IMR-90 (cell line): ENCODE measurements around the gene PIH1D1. TPM values are rescaled to one million over a fixed set of nuclear protein-coding genes. Genes with fewer than 3 reads are reported as not detected.

Source experiments
- ATAC-seq: fragments of 200-7000 bp; cut with Tn5 transposase; 2 replicates; pipeline ENCODE4 v1.9.1; 2020; ENCODE audit warnings: low read depth, mild to moderate bottlenecking, moderate library complexity
- BruUV-seq: library from RNA; stranded (reverse); fragments of 400-500 nt; replicated peaks from 2 replicates; lab custom pipeline; 2021; lab: Mats Ljungman, UMichigan
- CTCF ChIA-PET: fragments of 300-600 bp; formaldehyde crosslinking; extraction: SDS; loops from one replicate; lab custom pipeline; 2021; ENCODE audit warnings: antibody characterized with exemption; lab: Yijun Ruan, JAX
- POLR2A ChIA-PET: fragments of 300-600 bp; sonication (Branson Sonifier 250); formaldehyde crosslinking; loops from one replicate; lab custom pipeline; 2022; ENCODE audit warnings: antibody characterized with exemption; ENCODE audit not compliant: unreplicated experiment; lab: Charles Lee
- DNase-seq: peaks from one replicate; pipeline ENCODE4 v3.0.0; 2013
- H2AFZ ChIP-seq: replicated peaks from 2 replicates; pipeline ENCODE3; 2013; ENCODE audit warnings: low read length, mild to moderate bottlenecking; ENCODE audit not compliant: poor library complexity
- H2AK5ac ChIP-seq: 2 replicates; pipeline ENCODE4 v1.6.1; 2013; ENCODE audit warnings: low read depth, low read length, inconsistent platforms
- H2AK9ac ChIP-seq: replicated peaks from 2 replicates; pipeline ENCODE3; 2013; ENCODE audit warnings: mild to moderate bottlenecking, low read depth, low read length, moderate library complexity; ENCODE audit not compliant: poor library complexity
- H2BK120ac ChIP-seq: 2 replicates; pipeline ENCODE4 v1.6.1; 2013; ENCODE audit warnings: low read depth, low read length, inconsistent platforms
- H2BK15ac ChIP-seq: 3 replicates; pipeline ENCODE4 v1.6.1; 2013; ENCODE audit warnings: low read depth, low read length, inconsistent platforms
- H2BK20ac ChIP-seq: 2 replicates; pipeline ENCODE4 v1.6.1; 2013; ENCODE audit warnings: low read depth, mild to moderate bottlenecking, inconsistent platforms, low read length, moderate library complexity
- H2BK5ac ChIP-seq: 2 replicates; pipeline ENCODE4 v1.6.1; 2013; ENCODE audit warnings: mild to moderate bottlenecking, low read depth, low read length, inconsistent platforms; ENCODE audit not compliant: poor library complexity, severe bottlenecking
- H3K14ac ChIP-seq: replicated peaks from 2 replicates; pipeline ENCODE4 v1.6.1; 2013; ENCODE audit warnings: low read depth, low read length, inconsistent platforms
- H3K18ac ChIP-seq: 2 replicates; pipeline ENCODE4 v1.6.1; 2013; ENCODE audit warnings: low read depth, low read length, control low read depth
- H3K23ac ChIP-seq: 2 replicates; pipeline ENCODE4 v1.6.1; 2013; ENCODE audit warnings: low read depth, low read length, inconsistent platforms
- H3K27ac ChIP-seq: 2 replicates; pipeline ENCODE4 v1.5.1; 2013; ENCODE audit warnings: mild to moderate bottlenecking, control low read depth, low read length; ENCODE audit not compliant: insufficient read depth
- H3K27me3 ChIP-seq: 2 replicates; pipeline ENCODE4 v1.6.1; 2013; ENCODE audit warnings: low read length; ENCODE audit not compliant: control insufficient read depth, insufficient read depth
- H3K36me3 ChIP-seq: 2 replicates; pipeline ENCODE4 v1.6.1; 2013; ENCODE audit warnings: low read length, mixed read lengths; ENCODE audit not compliant: control insufficient read depth, insufficient read depth
- H3K4ac ChIP-seq: 2 replicates; pipeline ENCODE4 v1.6.1; 2013; ENCODE audit warnings: low read depth, low read length, inconsistent platforms
- H3K4me1 ChIP-seq: 2 replicates; pipeline ENCODE4 v1.6.1; 2013; ENCODE audit warnings: low read length, mixed read lengths; ENCODE audit not compliant: control insufficient read depth, insufficient read depth
- H3K4me2 ChIP-seq: 2 replicates; pipeline ENCODE4 v1.6.1; 2013; ENCODE audit warnings: low read depth, mild to moderate bottlenecking, control low read depth, low read length, moderate library complexity
- H3K4me3 ChIP-seq: 2 replicates; pipeline ENCODE4 v1.5.1; 2013; ENCODE audit warnings: low read depth, mild to moderate bottlenecking, control low read depth, low read length, moderate library complexity; ENCODE audit not compliant: insufficient read depth
- H3K56ac ChIP-seq: 2 replicates; pipeline ENCODE4 v1.6.1; 2013; ENCODE audit warnings: low read length, inconsistent platforms; ENCODE audit not compliant: insufficient read depth; ENCODE audit errors: extremely low read depth
- H3K79me1 ChIP-seq, 2 experiments: 2 replicates each; pipeline ENCODE4 v1.6.1; 2013; ENCODE audit warnings: low read length in 2 of 2, inconsistent platforms in 1 of 2, low read depth in 1 of 2
- H3K9ac ChIP-seq: 2 replicates; pipeline ENCODE4 v1.6.1; 2013; ENCODE audit warnings: low read depth, low read length, control low read depth
- H3K9me1 ChIP-seq: 2 replicates; pipeline ENCODE4 v1.6.1; 2013; ENCODE audit warnings: low read length, inconsistent platforms; ENCODE audit not compliant: insufficient read depth
- H3K9me3 ChIP-seq: 2 replicates; pipeline ENCODE4 v1.6.1; 2013; ENCODE audit warnings: low read length; ENCODE audit not compliant: control insufficient read depth, insufficient read depth
- H4K20me1 ChIP-seq: 2 replicates; pipeline ENCODE4 v1.6.1; 2013; ENCODE audit warnings: low read length, inconsistent platforms; ENCODE audit not compliant: insufficient read depth
- H4K5ac ChIP-seq: 2 replicates; pipeline ENCODE4 v1.6.1; 2013; ENCODE audit warnings: mild to moderate bottlenecking, low read depth, low read length, control low read depth
- H4K8ac ChIP-seq, 2 experiments: 2 replicates each; pipeline ENCODE4 v1.6.1; 2013; ENCODE audit warnings: low read depth in 2 of 2, low read length in 2 of 2, control low read depth in 1 of 2, inconsistent platforms in 1 of 2
- H4K91ac ChIP-seq: 2 replicates; pipeline ENCODE4 v1.6.1; 2013; ENCODE audit warnings: low read depth, low read length, inconsistent platforms; ENCODE audit not compliant: insufficient read depth
- RAD21 ChIP-seq: IDR thresholded peaks from 2 replicates; pipeline ENCODE4 v1.6.1; 2012; ENCODE audit warnings: low read length, improper control_type of control experiment
- RFX5 ChIP-seq: IDR thresholded peaks from 2 replicates; pipeline ENCODE4 v1.8.0; 2012; ENCODE audit warnings: low read depth, mild to moderate bottlenecking, low read length, moderate library complexity
- WGBS, 2 experiments: methylation state at CpG; one replicate each; pipeline versions ENCODE4 v1.1.5 to v1.1.7; 2013; ENCODE audit warnings: missing lambda C conversion rate in 2 of 2; ENCODE audit not compliant: insufficient read length in 1 of 2; ENCODE audit errors: extremely low coverage in 2 of 2; 5-methylcytosine and 5-hydroxymethylcytosine counted together
- dilution Hi-C: fragments of 300-500 bp; cut with HindIII; formaldehyde crosslinking; loops from one replicate; pipeline ENCODE4 v1.14.3; 2018; ENCODE audit warnings: low sequenced_read_pairs; ENCODE audit not compliant: unreplicated experiment
- in situ Hi-C: fragments of 300-500 bp; cut with MboI; formaldehyde crosslinking; loops from 3 replicates; pipeline ENCODE4 v1.14.3; 2019; ENCODE audit warnings: low sequenced_read_pairs, inconsistent platforms, mixed read lengths
- intact Hi-C: fragments of 100-400 bp; cut with micrococcal nuclease; formaldehyde crosslinking; loops from 2 replicates; pipeline ENCODE4 v1.10.0; 2022
- polyA plus RNA-seq, 3 experiments: library from polyadenylated mRNA; depleted of rRNA; stranded (reverse); fragments of >200 nt; gene quantifications; 2 replicates each; pipeline ENCODE4 v1.2.3, GENCODE V29; 2012; ENCODE audit warnings: low replicate concordance in 1 of 3
- total RNA-seq: library from RNA; depleted of rRNA; stranded (reverse); fragments of >200 nt; gene quantifications from 2 replicates; pipeline ENCODE4 v1.2.3, GENCODE V29; 2012

The PIH1D1 gene
- total and polyA plus RNA-seq, 2 of the 4 experiments (the other 2 are of a cell fraction), result 77.9 to 122 TPM

- Histone ChIP-seq H3K9me3 (no peaks in the 10 kb centered on the region), H3K9me1 (peaks cover 5% of the 10 kb centered on the region), H3K56ac (peak overlapping the region; percentile 99), H2BK15ac (no peak overlapping the region), H2AK9ac (peak overlapping the region; percentile 100), H3K4ac (peak overlapping the region; percentile 93), H3K14ac (peak overlapping the region; percentile 98), H3K36me3 (peaks cover 47% of the 10 kb centered on the region), H2BK20ac (no peak overlapping the region), H2BK5ac (peak overlapping the region; percentile 86), H2AK5ac (peak overlapping the region; percentile 90), H3K27ac (peak overlapping the region; percentile 82), H3K79me1 (peaks cover 11 to 39% of the 10 kb centered on the region in 2 experiments), H3K18ac (peak overlapping the region; percentile 16; the same call in 1 of the 2 replicates), H3K4me2 (peak overlapping the region; percentile 91), H2AFZ (no peak overlapping the region), H3K23ac (peak overlapping the region; percentile 99), H3K4me3 (peak overlapping the region; percentile 70), H3K27me3 (no peaks in the 10 kb centered on the region), H3K4me1 (peaks cover 7% of the 10 kb centered on the region), H4K20me1 (peaks cover 56% of the 10 kb centered on the region), H4K8ac (peak overlapping the region; percentile 80 to 91), H2BK120ac (no peak overlapping the region; the same call in 1 of the 2 replicates), H4K5ac (peak overlapping the region; percentile 65), H4K91ac (peak overlapping the region; percentile 86), H3K9ac (peak overlapping the region; percentile 99)
- no peak for DNase-seq
- WGBS, 2 experiments, result 1% methylated on average over 15 of the region's 26 CpGs; no CpG with 5 or more reads in 1 of the 2 experiments
- in situ Hi-C loops, result no loop called here
- no peak for ATAC-seq
- dilution Hi-C loops, result no loop called here
- no TSS peak for BruUV-seq
- intact Hi-C loops, result no loop called here
- POLR2A ChIA-PET, result interaction anchor here (1.1 kb wide), 1 partner anchor 26 kb away, joined by 3 read pairs; no protein-coding TSS in a partner anchor
- TF ChIP-seq RFX5, result no peak
- no peak for TF ChIP-seq RAD21
- CTCF ChIA-PET, result interaction anchor here (0.5 kb wide), 1 partner anchor 14 kb away, joined by 3 read pairs; the partner anchor contains the start of gene FLT3LG
These were observed 36.6 kb upstream of the PIH1D1 start for GRCh38 chr19:49488046-49488862.
